ENCODE results near the gene LRMDA.

DNA sequence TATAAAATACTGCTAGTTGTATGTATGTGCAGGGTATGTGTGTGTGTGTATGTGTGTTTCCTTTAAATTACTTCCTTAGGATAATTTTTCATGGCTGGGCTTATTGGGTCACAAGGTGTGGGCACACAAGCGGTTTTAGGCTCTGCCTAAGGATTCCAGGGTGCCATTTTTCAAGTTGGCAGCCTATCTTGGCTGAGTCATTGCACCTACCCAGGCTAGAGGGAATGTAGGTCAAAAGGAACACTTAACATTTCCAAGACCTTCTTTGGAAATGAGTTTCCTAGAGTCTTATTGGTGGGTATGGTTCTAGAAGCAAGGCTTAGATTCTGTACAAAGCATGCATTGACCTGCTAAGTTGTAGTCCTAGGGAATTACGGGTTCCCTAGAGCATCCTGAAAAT lies 642.1 kb downstream of the LRMDA start:
- TF ChIP-seq CTCF (conservative IDR thresholded peaks at IDR 0.05; ENCODE audit: low read length) (no peak), EZH2phosphoT487 (IDR thresholded peaks at IDR 0.05; ENCODE audit: borderline replicate concordance) (no peak)

Data from Loucy (cell line).